HepG2 (cell line): ENCODE data around the gene METTL4. TPM values are rescaled to one million over a fixed set of nuclear protein-coding genes. Genes with fewer than 3 reads are reported as not detected.

Source experiments
- CSRNP1 ChIP-seq: sonication (generic); formaldehyde crosslinking; IDR thresholded peaks from 2 replicates; pipeline ENCODE4 v1.8.1; 2023; ENCODE audit warnings: mild to moderate bottlenecking, missing genetic modification reagents
- MNT ChIP-seq: fragments of 450-650 bp; IDR thresholded peaks from 2 replicates; pipeline ENCODE4 v1.6.1; 2016
- PHF21A ChIP-seq: sonication (generic); formaldehyde crosslinking; IDR thresholded peaks from 2 replicates; pipeline ENCODE4 v1.5.0; 2020; ENCODE audit warnings: mild to moderate bottlenecking, missing genetic modification reagents
- PRDM10 ChIP-seq: sonication (generic); formaldehyde crosslinking; IDR thresholded peaks from 2 replicates; pipeline ENCODE4 v1.4.0; 2020; ENCODE audit warnings: low read depth, missing genetic modification reagents
- ZBTB33 ChIP-seq: sonication (generic); formaldehyde crosslinking; IDR thresholded peaks from 2 replicates; pipeline ENCODE4 v1.4.0; 2020; ENCODE audit warnings: missing genetic modification reagents
- ZEB1 ChIP-seq: IDR thresholded peaks from 2 replicates; pipeline ENCODE4 v1.6.1; 2012; ENCODE audit warnings: mild to moderate bottlenecking, low read depth, inconsistent platforms; ENCODE audit not compliant: insufficient replicate concordance
- ZNF281 ChIP-seq: sonication (generic); formaldehyde crosslinking; IDR thresholded peaks from 2 replicates; pipeline ENCODE4 v1.4.0; 2020; ENCODE audit warnings: missing genetic modification reagents, borderline replicate concordance
- ZNF687 ChIP-seq: sonication (generic); formaldehyde crosslinking; IDR thresholded peaks from 2 replicates; pipeline ENCODE4 v1.5.1; 2020; ENCODE audit warnings: mild to moderate bottlenecking, missing genetic modification reagents, moderate library complexity
- ZNF761 ChIP-seq: sonication (generic); formaldehyde crosslinking; conservative IDR thresholded peaks from 2 replicates; pipeline ENCODE4 v1.4.0; 2020; ENCODE audit warnings: mild to moderate bottlenecking, missing genetic modification reagents
- polyA plus RNA-seq, 8 experiments: library from polyadenylated mRNA; depleted of rRNA in 3 of 8; stranded (reverse) in 7 of 8; unstranded in 1 of 8; fragments of >200 nt; fragmentation: Illumina TruSeq in 4 of 8; extraction: Trizol in 4 of 8; gene quantifications; 2 replicates each; pipeline versions ENCODE4 v1.2.1 to v1.2.3, GENCODE V29; 2011 to 2016; ENCODE audit warnings: low read depth in 4 of 8, missing spikeins in 1 of 8, mixed read lengths in 1 of 8; ENCODE audit not compliant: insufficient read depth in 1 of 8
- total RNA-seq, 5 experiments: library from RNA; depleted of rRNA; stranded (reverse); fragments of >200 nt; fragmentation: Illumina TruSeq; extraction: Trizol; gene quantifications; 2 replicates each; pipeline ENCODE4 v1.2.3, GENCODE V29; 2016; ENCODE audit warnings: low read depth in 1 of 5

METTL4 gene
- total and polyA plus RNA-seq, 2 of the 13 experiments (the other 11 are each of a cell fraction or from before 2014, with no cell fraction given) = 6.8 to 8.1 TPM

GRCh38 chr18:2571200-2572170 is at the start of gene METTL4, which contains the start of gene NDC80 (continued):
- TF ChIP-seq ZNF281 (CRISPR knock-in tag) = no peak
- peak; percentile 84 for TF ChIP-seq ZNF687 (CRISPR knock-in tag)
- TF ChIP-seq PRDM10 (CRISPR knock-in tag) = peak; percentile 88
- no peak for TF ChIP-seq ZBTB33 (CRISPR knock-in tag)
- TF ChIP-seq ZEB1 = no peak
- peak; percentile 99 for TF ChIP-seq CSRNP1 (CRISPR knock-in tag)
- no peak for TF ChIP-seq ZNF761
- 0 out of 2 replicates have a peak, but pooled peaks have one; percentile 3 for TF ChIP-seq PHF21A (CRISPR knock-in tag)
- peak; percentile 50; the same call in 1 of the 2 replicates for TF ChIP-seq MNT
